ENCODE data around the gene ITPKC. TPM values are rescaled to one million over a fixed set of nuclear protein-coding genes. Genes with fewer than 3 reads are reported as not detected.
A peak's percentile ranks its signal among the peaks of the same experiment; 100 is the strongest.

The ITPKC gene
- total RNA-seq (ENCODE audit: low replicate concordance): 6.5 and 12.4 TPM in 2 replicates

DNA sequence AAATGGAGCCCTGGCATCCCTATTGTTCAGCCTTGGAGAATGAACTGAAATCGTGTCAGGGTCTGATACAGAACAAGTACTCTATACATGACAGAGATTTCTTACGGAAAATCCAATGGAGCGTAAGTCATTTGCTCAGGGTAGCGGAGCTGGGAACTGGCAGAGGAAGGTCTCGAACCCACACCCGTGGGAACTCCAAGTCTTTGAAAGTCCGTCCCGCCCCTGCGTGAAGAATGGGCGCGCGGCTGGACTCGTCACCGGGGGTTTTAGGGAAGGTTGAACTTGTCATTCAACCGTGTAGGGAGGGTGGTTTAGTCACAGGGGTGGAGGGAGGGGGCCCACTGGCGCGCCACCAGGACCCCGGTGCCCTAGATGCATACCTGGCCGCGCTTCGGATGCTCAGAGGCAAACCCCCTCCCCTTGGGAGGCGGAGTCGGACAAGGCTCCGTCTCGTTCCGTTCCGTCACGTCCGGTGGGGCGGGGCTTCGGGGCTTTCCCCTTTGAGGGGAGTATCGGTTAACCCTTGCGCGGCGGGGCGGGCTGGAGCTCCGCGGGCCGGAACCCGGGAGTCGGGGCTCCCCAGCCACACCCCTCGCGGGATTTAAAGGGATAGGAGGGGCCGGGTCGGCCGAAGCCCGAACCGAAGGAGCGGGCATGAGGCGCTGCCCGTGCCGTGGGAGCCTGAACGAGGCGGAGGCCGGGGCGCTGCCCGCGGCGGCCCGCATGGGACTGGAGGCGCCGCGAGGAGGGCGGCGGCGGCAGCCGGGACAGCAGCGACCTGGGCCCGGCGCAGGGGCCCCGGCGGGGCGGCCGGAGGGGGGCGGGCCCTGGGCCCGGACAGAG lies at the start of gene ITPKC, which contains the start of gene COQ8B:
TSS of gene ITPKC (plus strand) at position 631 of the 843 bp plus-strand sequence. CDS start at position 655, 24 bp downstream.
TSS of gene COQ8B (minus strand) at position 405 of the 843 bp plus-strand sequence. CDS start 2,254 bp downstream, outside the sequence.
- H4K20me1 ChIP-seq (ENCODE audit: low read depth): peaks cover 34% of the 10 kb centered on the region
- H3K79me2 ChIP-seq (ENCODE audit: low read depth): peaks cover 61% of the 10 kb centered on the region
- peaks cover 16% of the 10 kb centered on the region for H3K4me1 ChIP-seq

DNA sequence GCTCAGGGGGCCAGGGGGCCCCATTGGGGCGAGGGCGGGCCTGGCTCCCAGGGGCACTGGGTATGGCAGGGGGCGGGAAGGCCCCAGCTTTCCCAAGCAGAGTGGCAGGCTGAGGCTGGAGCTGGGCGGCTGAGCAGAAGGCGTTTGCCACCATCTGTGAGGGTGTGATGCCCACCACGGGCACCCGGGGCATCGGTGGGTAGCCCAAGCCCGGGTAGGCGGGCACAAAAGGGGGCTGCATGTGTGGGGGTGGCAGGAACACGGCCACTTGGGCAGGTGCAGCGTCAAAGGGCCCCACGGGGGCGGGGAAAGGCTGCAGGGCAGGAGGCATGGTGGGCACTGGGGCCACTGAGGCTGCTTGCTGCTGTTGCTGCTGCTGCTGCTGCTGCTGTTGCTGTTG lies 49.3 kb upstream of the ITPKC start:
- Mint-ChIP-seq H3K4me1 (peaks cover 5% of the 10 kb centered on the region), H3K27me3 (ENCODE audit: insufficient read depth, low read depth) (peaks cover 4% of the 10 kb centered on the region), H3K4me3 (no peak overlapping the region), H3K27ac (no peak overlapping the region), H3K36me3 (peaks cover 25% of the 10 kb centered on the region), H3K9me3 (peaks cover 5% of the 10 kb centered on the region)
- DNase-seq (ENCODE audit: low spot score): no peak
- Histone ChIP-seq H3K4me1 (no peaks in the 10 kb centered on the region), H3K9me3 (ENCODE audit: low read depth) (no peaks in the 10 kb centered on the region), H3K9ac (no peak overlapping the region), H3K4me3 (no peak overlapping the region), H3K27me3 (peaks cover 8% of the 10 kb centered on the region), H3K36me3 (no peaks in the 10 kb centered on the region), H4K20me1 (ENCODE audit: low read depth) (no peaks in the 10 kb centered on the region), H3F3A (ENCODE audit: low read depth) (no peaks in the 10 kb centered on the region), H3K4me2 (no peak overlapping the region), H3K27ac (no peak overlapping the region), H2AFZ (replicated peaks) (no peak overlapping the region), H3K79me2 (ENCODE audit: low read depth) (no peaks in the 10 kb centered on the region)
- TF ChIP-seq EZH2phosphoT487 (IDR thresholded peaks at IDR 0.05) (no peak), EZH2 (IDR thresholded peaks at IDR 0.05) (no peak)
- TF ChIP-seq, protein P1, sequence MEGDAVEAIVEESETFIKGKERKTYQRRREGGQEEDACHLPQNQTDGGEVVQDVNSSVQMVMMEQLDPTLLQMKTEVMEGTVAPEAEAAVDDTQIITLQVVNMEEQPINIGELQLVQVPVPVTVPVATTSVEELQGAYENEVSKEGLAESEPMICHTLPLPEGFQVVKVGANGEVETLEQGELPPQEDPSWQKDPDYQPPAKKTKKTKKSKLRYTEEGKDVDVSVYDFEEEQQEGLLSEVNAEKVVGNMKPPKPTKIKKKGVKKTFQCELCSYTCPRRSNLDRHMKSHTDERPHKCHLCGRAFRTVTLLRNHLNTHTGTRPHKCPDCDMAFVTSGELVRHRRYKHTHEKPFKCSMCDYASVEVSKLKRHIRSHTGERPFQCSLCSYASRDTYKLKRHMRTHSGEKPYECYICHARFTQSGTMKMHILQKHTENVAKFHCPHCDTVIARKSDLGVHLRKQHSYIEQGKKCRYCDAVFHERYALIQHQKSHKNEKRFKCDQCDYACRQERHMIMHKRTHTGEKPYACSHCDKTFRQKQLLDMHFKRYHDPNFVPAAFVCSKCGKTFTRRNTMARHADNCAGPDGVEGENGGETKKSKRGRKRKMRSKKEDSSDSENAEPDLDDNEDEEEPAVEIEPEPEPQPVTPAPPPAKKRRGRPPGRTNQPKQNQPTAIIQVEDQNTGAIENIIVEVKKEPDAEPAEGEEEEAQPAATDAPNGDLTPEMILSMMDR (IDR thresholded peaks at IDR 0.05): no peak

More for the DNA sequence above, at the start of gene ITPKC, which contains the start of gene COQ8B:
- H3K27me3 ChIP-seq: no peaks in the 10 kb centered on the region
- Mint-ChIP-seq H3K36me3 (peaks cover 9% of the 10 kb centered on the region), H3K27me3 (ENCODE audit: insufficient read depth, low read depth) (peaks cover 9% of the 10 kb centered on the region), H3K4me1 (peaks cover 45% of the 10 kb centered on the region), H3K27ac (peak within 1 kb of the TSS; percentile 92), H3K4me3 (peak within 1 kb of the TSS; percentile 96), H3K9me3 (no peaks in the 10 kb centered on the region)
- H3F3A ChIP-seq (ENCODE audit: low read depth): peaks cover 23% of the 10 kb centered on the region
- H3K27ac ChIP-seq: no peak within 1 kb of the TSS
- no peaks in the 10 kb centered on the region for H3K36me3 ChIP-seq
- TF ChIP-seq EZH2phosphoT487 (IDR thresholded peaks at IDR 0.05) (no peak), EZH2 (IDR thresholded peaks at IDR 0.05) (no peak)
- TF ChIP-seq, protein P1 (IDR thresholded peaks at IDR 0.05): peak; percentile 27
- peak within 1 kb of the TSS; percentile 78 for H3K4me2 ChIP-seq
- H2AFZ ChIP-seq (replicated peaks): peak within 1 kb of the TSS; percentile 38
- no peaks in the 10 kb centered on the region for H3K9me3 ChIP-seq (ENCODE audit: low read depth)
- peak within 1 kb of the TSS; percentile 53 for H3K9ac ChIP-seq
- peak; percentile 100 for DNase-seq (ENCODE audit: low spot score)
- peak within 1 kb of the TSS; percentile 65 for H3K4me3 ChIP-seq

DNA sequence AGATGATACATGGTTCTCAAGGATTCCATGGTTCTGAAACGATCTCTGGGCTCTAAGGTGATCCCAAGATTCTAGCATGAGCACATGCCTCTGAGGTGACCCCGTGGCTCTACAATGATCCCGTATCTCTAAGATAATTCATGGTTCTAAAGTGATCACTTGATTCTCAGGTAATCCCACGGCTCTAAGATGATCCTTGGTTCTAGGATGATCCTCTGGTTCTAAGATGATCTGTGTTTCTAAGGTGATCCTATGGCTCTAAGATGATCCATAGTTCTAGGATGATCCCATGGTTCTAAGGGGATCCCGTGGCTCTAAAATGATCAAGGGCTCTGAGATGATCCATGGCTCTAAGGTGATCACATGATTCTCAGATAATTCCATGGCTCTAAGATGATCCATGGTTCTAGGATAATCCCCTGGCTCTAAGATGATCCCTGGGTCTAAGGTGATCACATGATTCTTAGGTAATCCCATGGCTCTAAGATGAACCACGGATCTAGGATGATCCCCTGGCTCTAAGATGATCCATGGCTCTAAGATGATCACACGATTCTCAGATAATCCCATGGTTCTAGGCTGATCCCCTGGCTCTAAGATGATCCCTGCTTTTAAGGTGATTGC lies 47.8 kb upstream of the ITPKC start:
- H3K36me3 ChIP-seq: no peaks in the 10 kb centered on the region
- no peaks in the 10 kb centered on the region for H3K9me3 ChIP-seq (ENCODE audit: low read depth)
- H3K4me2 ChIP-seq: no peak overlapping the region

More for the DNA sequence above, 47.8 kb upstream of the ITPKC start:
- peaks cover 2% of the 10 kb centered on the region for H3K27me3 Mint-ChIP-seq (ENCODE audit: insufficient read depth, low read depth)
- H3K27me3 ChIP-seq: peaks cover under 1% of the 10 kb centered on the region
- no peaks in the 10 kb centered on the region for H3K79me2 ChIP-seq (ENCODE audit: low read depth)
- H3K4me1 ChIP-seq: no peaks in the 10 kb centered on the region
- H4K20me1 ChIP-seq (ENCODE audit: low read depth): no peaks in the 10 kb centered on the region
- H3K27ac ChIP-seq: no peak overlapping the region
- H3K4me3 ChIP-seq: no peak overlapping the region
- no peak overlapping the region for H2AFZ ChIP-seq (replicated peaks)
- no peaks in the 10 kb centered on the region for H3F3A ChIP-seq (ENCODE audit: low read depth)
- peaks cover 5% of the 10 kb centered on the region for H3K9me3 Mint-ChIP-seq
- no peak overlapping the region for H3K27ac Mint-ChIP-seq
- DNase-seq (ENCODE audit: low spot score): no peak
- H3K36me3 Mint-ChIP-seq: peaks cover 25% of the 10 kb centered on the region
- TF ChIP-seq, protein P1 (IDR thresholded peaks at IDR 0.05): no peak
- TF ChIP-seq EZH2 (IDR thresholded peaks at IDR 0.05) (no peak), EZH2phosphoT487 (IDR thresholded peaks at IDR 0.05) (no peak)
- H3K4me1 Mint-ChIP-seq: no peaks in the 10 kb centered on the region
- no peak overlapping the region for H3K9ac ChIP-seq
- H3K4me3 Mint-ChIP-seq: no peak overlapping the region

Measured in neural progenitor cell (in vitro differentiated cells).